AG09319 (cell line): Measurements from ENCODE around the gene ACAP3.

Experiments
- DNase-seq: peaks from one replicate; pipeline ENCODE4 v3.0.0-alpha.2; 2010; ENCODE audit warnings: low read depth; ENCODE audit errors: extremely low read depth
- TF ChIP-seq, protein P1 (sequence below): IDR thresholded peaks from 2 replicates; pipeline ENCODE4 v1.5.1; 2011; ENCODE audit warnings: low read depth, mild to moderate bottlenecking, inconsistent platforms, low read length, moderate library complexity

Gene ACAP3

DNA sequence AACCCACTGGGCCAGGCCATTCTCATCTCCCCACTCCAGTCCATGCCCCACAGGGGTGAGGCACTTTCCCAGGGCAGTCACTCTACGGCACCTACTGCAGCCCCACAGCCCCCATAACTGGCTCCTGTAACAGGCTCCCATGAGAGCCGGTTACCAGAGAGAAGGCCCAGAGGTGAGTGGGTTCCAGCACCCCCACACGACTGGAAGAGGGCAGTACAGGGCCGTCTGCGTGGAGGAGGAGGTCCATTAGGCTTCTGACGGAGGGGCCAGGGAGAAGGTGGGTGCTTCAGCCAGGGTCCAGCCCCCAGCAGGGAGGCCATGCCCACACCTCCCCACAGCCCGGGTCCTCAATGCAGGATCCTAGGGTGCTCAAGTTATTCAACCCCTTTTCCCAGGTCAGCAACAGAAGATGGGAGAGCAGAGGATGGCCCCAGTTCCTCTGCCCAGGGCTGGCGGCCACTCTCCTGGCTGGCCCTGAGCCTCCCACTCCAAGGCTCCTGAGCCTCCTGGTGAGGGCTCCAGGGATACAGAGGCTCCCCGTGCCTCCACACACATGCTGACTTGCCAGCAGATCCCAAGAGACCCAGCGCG, 1.6 kb downstream of the ACAP3 start:
- no peak for DNase-seq

DNA sequence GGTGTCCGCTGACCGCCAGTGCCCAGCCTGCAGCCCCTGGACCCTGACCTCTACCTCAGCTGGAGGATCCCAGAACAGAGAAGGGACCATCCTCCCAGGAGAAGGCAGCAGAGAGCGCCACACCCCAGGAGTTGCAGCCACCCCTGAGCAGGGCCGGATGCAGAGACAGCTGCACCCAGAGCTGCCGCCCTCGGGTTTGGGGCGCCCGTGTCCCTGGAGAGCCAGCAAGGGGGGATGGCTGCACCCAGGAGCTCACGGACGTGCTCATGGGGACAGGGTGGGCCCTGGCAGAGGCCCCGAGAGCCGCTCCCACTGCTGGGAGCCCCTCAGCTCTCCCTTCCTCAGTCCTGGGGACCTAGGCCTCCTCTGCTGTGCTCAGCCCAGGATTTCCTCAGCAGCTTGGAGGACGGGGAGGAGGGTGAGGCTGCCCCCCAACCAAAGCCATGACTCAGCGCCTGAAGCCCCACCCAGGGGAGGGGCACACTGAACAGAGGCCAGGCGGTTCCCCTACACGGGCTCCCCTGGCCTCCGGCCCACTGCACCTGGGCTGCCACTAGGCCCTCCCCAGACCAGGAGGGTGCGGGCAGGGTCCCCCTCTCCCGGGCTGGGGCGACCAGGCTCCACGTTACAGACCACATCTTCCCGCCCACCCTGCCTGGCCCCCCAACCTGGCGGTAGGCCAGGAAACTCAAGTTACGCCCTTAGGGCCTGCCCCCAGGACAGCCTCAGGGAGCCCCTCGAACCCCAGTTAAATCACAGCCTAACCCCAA, 2.2 kb downstream of the ACAP3 start:
- peak; percentile 32 for DNase-seq
- TF ChIP-seq, protein P1, sequence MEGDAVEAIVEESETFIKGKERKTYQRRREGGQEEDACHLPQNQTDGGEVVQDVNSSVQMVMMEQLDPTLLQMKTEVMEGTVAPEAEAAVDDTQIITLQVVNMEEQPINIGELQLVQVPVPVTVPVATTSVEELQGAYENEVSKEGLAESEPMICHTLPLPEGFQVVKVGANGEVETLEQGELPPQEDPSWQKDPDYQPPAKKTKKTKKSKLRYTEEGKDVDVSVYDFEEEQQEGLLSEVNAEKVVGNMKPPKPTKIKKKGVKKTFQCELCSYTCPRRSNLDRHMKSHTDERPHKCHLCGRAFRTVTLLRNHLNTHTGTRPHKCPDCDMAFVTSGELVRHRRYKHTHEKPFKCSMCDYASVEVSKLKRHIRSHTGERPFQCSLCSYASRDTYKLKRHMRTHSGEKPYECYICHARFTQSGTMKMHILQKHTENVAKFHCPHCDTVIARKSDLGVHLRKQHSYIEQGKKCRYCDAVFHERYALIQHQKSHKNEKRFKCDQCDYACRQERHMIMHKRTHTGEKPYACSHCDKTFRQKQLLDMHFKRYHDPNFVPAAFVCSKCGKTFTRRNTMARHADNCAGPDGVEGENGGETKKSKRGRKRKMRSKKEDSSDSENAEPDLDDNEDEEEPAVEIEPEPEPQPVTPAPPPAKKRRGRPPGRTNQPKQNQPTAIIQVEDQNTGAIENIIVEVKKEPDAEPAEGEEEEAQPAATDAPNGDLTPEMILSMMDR, result no peak

More for the DNA sequence above, 1.6 kb downstream of the ACAP3 start:
- TF ChIP-seq, protein P1, result peak; percentile 23

- DNase-seq, result peak; percentile 31
- TF ChIP-seq, protein P1, result no peak
These were observed 3.1 kb downstream of the ACAP3 start for GRCh38 chr1:1304331-1305299.

- TF ChIP-seq, protein P1, result no peak
- DNase-seq, result no peak
These were observed 4.0 kb downstream of the ACAP3 start for GRCh38 chr1:1303736-1304135.

DNA sequence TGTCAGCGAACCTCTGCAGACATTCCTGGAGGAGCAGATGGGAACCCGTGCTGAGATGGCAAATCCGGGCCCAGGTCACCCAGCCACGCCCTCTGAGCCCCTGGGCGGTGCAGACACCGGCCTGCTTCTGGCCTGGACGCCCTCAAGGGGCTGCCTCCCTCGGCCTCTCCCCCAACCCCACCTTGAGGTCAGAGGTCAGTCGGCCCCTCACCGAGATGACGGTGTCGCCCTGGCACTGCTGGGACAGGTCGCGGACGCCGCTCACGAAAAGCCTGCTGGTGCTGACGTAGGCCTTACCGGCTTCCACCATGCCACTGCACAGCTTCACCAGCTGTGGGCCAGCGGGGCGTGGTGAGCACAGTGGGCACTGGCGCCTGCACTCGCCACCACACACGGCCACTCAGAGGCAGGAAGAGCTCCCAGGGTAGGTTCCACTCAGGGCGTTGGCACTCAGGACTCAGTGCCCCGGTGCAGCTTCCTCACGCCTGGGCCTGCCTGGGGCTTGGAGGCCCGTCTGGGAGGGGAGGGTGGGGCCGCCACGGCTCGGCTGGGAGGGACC, 4.7 kb downstream of the ACAP3 start:
- DNase-seq, result no peak
- TF ChIP-seq, protein P1, result no peak

DNA sequence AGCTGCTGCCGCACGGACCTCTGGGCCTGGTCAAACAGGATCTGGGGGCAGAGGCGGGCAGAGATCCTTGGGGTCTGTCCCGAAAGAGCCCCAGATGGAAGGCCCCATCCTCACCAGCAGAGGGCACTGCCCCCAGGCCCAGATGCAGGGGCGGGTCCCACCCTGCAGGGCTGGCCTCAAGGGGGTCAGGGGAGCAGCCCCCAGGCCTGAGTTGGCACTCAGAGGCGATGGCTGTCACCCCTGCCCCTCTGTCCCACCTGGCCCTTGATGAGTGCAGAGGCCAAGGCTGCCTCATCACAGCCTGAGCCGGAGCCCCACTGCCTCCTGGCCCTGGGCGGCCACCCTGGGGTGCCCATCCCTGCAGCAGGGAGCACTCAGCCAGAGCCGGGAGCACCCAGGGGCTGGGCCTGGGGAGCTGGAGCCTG, 5.7 kb downstream of the ACAP3 start:
- DNase-seq, result no peak

More for the DNA sequence above, 5.7 kb downstream of the ACAP3 start:
- TF ChIP-seq, protein P1, result peak; percentile 42
